ENCODE measurements around the gene CDH12. TPM values are rescaled to one million over a fixed set of nuclear protein-coding genes. Genes with fewer than 3 reads are reported as not detected.

CDH12 gene
- total and polyA plus RNA-seq, 4 donors, result 0.02 to 0.33 (median 0.17) TPM; not detected in 1

- TF ChIP-seq REST (IDR thresholded peaks at IDR 0.05) (no peak), HNF4G (IDR thresholded peaks at IDR 0.05) (no peak), FOXA2 (IDR thresholded peaks at IDR 0.05) (no peak), ATF3 (IDR thresholded peaks at IDR 0.05) (no peak), RAD21 (IDR thresholded peaks at IDR 0.05) (no peak), NR2F2 (IDR thresholded peaks at IDR 0.05) (no peak)
Observed at GRCh38 chr5:22780756-22781155, 72.4 kb downstream of the CDH12 start (continued).

GRCh38 chr5:22779499-22779898 is 73.6 kb downstream of the CDH12 start:
- H3K4me1 ChIP-seq (ENCODE audit: control insufficient read depth in 4 of 4, insufficient read depth in 4 of 4, low read length in 3 of 4), result no peaks in the 10 kb centered on the region
- no peak for TF ChIP-seq HNF4A (conservative IDR thresholded peaks at IDR 0.05)
- TF ChIP-seq TAF1 (conservative IDR thresholded peaks at IDR 0.05), result no peak
- no peak for TF ChIP-seq MAX (IDR thresholded peaks at IDR 0.05)
- TF ChIP-seq EGR1 (IDR thresholded peaks at IDR 0.05; ENCODE audit: low read depth in 2 of 2), result no peak
- TF ChIP-seq NR2F2 (IDR thresholded peaks at IDR 0.05), result no peak
- TF ChIP-seq REST (IDR thresholded peaks at IDR 0.05), result no peak
- TF ChIP-seq RAD21 (IDR thresholded peaks at IDR 0.05), result no peak
- TF ChIP-seq GABPA (IDR thresholded peaks at IDR 0.05 in 1 of 2, conservative IDR thresholded peaks at IDR 0.05 in 1 of 2), result no peak
- no peak for TF ChIP-seq ATF3 (IDR thresholded peaks at IDR 0.05)
- no peak for TF ChIP-seq CTCF (IDR thresholded peaks at IDR 0.05; ENCODE audit: low read depth, low read length, missing input control)
- no peak for TF ChIP-seq FOXA2 (IDR thresholded peaks at IDR 0.05)
- no peak for TF ChIP-seq FOXA1 (IDR thresholded peaks at IDR 0.05)
- TF ChIP-seq RXRA (IDR thresholded peaks at IDR 0.05), result no peak
- TF ChIP-seq SP1 (IDR thresholded peaks at IDR 0.05), result no peak
- TF ChIP-seq HNF4G (IDR thresholded peaks at IDR 0.05), result no peak
- no peak for TF ChIP-seq YY1 (IDR thresholded peaks at IDR 0.05)
- TF ChIP-seq JUND (IDR thresholded peaks at IDR 0.05), result no peak
- TF ChIP-seq ZBTB33 (IDR thresholded peaks at IDR 0.05), result no peak
- no peak overlapping the region for H3K27ac ChIP-seq (ENCODE audit: low read depth in 1 of 2, low read length in 2 of 2)
- no peaks in the 10 kb centered on the region for H3K27me3 ChIP-seq (ENCODE audit: control insufficient read depth in 4 of 4, insufficient read depth in 4 of 4, low read length in 3 of 4)
- H3K9ac ChIP-seq (ENCODE audit: low read depth in 1 of 2, low read length in 2 of 2), result no peak overlapping the region
- no peaks in the 10 kb centered on the region for H3K36me3 ChIP-seq (ENCODE audit: control insufficient read depth in 4 of 4, insufficient read depth in 3 of 4, low read depth in 1 of 4, low read length in 3 of 4)
- H3K9me3 ChIP-seq (ENCODE audit: control insufficient read depth in 4 of 4, low read length in 3 of 4), result no peaks in the 10 kb centered on the region
- no peak overlapping the region for H3K4me3 ChIP-seq (ENCODE audit: low read depth in 1 of 3, low read length in 3 of 3)
- 79% methylated on average over 3 of the region's 3 CpGs for WGBS
- DNase-seq (ENCODE audit: low spot score), result no peak
